Measurements from ENCODE around the gene ESR2.
"Not testable (repeated sequence)": the region's sequence is repeated elsewhere in the genome, so short reads cannot be mapped to it uniquely, and the experiment has no call there.

The ESR2 gene

DNA sequence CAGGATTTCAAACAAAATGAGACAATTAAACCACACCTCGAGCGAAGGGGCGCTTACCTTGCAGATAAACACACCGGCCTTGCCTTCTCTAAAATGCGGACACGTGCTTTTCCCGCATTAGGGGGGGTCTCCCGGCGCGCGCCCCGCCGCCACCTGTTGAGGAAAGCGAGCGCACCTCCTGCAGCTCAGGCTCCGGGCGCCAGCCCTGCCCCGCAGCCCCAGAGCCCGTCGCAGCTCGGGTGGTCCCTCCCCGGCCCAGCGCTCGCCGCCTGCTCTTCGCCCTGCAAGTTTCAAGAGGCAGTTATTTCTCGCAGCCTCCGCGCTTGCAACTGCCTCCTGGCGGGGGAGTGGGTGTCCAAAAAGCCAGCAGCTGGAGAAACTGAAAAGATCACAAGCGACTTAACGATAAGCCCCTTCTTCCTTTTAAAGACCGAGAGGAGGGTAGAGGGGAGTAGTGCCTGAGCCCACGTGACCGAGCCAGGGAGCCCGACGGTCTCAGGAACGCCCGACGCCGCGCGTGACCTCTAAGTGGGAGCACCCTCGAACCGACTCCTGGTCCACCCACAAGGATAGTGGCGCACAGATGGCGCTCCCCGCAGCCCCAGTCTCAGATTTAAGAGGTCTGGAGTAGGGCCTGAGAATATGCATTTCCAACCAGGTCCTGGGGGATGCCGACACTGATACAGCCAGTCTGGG is at the start of gene ESR2:
TSS of gene ESR2 (minus strand) at position 396 of the 696 bp plus-strand sequence. CDS start 11,386 bp downstream, outside the sequence.
- DNase-seq (ENCODE audit: low spot score), result peak; percentile 75

DNA sequence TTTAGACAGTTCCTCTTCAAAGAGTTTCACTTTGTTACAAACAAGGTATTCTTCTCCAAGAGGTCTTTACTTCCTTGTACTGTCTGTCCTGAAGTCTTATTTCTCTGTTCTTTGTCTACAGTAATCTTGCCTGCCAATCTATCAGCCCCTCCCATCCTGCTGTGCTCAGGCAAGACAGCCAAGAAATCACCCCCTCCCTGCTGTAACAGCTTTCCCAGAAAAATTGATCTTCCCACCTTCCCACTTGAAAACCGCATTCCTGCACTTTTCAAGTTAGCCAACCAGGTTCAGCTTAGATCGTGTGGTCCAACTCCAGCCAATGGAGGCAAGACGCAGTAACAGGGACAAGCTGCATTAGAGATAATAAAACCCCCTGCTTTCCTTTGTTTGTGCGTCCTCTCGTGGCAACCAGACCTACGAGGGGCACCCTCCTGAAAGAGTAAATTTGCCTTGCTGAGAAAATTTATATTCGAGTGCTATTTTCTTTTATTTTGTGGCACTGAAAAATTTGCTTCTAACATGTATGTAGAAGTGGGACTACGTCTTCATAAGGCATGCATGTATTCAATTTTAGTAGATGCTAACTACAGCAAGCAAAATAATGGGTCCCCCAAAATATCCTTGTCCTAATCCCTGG is 46.5 kb upstream of the ESR2 start:
- DNase-seq (ENCODE audit: low spot score), result no peak

DNA sequence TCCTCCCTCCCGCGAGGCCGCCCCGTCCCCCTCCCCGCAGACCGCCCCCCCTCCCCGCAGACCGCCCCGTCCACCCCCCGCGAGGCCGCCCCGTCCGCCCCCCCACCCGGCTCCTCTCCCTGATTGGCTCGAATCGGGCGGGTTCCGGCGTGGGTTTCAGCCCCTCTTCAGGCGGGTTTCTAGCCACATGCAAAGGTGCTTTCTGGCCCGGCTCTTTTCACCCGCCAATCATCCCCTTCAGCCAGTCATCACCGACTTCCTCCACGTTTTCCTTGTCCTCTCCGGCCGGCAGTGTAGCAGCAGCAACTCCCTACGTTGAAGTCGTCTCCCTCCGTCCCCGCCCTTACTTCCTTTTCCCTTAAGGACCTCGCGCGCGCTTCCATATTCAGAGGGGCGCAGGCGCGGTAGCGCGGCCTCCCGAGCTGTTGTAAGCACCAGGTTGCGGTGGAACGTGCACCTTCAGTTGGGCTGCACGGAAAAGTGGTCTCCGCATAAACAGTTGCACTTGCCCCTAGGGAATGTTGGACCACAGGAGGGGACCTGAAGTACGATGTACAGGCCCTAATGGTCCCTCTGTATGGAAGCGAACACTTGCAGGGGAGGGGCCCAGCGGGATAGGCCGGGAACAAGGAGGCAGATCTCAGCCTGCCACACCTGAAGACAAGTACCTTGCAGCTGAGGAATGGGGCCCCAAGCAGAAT is 44.6 kb upstream of the ESR2 start:
- DNase-seq (ENCODE audit: low spot score), result peak; percentile 97

DNA sequence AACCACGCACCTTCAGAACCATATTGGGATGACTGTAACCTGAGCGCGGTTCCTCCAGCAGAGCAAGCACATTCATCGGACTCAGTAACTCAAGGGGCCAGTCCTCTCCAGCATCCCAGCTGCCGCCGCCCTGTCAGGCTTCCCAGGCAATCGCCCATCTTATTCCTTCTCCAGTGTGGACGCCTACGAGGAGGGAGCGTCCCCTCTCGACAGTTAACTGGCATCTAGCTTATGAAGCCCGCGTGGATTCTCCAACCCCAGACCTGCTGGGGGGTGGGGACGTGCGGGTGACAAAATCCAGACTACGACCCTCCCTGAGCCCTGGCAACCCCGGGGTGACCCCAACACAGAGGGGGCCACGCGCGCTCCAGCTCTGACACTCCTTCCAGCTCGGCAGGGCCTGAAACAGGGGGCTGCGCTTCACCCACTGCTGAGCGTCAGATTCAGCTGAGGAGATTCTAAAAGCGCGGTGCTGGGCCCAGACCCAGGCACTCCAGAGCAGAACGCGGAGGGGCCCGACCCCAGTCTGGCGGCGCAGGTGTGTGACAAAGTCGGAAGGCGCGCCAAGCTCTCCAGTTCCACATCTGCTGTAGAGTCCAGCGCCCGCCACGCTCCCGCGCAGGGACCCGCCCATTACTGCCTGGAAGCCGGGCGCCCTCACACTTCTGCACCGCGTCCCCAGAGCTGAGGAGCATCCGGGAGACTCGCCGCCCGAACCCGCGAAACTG is 43.9 kb upstream of the ESR2 start:
- peak; percentile 71 for DNase-seq (ENCODE audit: low spot score)

DNA sequence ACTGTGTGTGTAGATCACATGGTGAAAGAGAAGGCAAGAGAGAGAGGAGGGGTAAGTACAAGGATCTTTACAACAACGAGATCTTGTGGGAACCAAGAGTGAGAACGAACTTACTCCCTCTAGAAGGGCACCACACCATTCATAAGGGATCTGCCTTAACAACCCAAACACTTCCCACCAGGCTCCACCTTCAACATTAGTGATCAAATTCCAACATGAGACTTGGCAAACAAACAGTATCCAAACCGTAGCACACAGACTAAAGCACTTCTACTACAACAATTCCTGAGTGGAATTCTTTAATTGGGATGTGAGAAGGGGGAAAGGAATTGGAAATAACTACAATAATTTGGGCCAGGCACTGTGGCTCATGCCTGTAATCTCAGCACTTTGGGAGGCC is 35.0 kb upstream of the ESR2 start:
- DNase-seq (ENCODE audit: low spot score), result no peak

DNA sequence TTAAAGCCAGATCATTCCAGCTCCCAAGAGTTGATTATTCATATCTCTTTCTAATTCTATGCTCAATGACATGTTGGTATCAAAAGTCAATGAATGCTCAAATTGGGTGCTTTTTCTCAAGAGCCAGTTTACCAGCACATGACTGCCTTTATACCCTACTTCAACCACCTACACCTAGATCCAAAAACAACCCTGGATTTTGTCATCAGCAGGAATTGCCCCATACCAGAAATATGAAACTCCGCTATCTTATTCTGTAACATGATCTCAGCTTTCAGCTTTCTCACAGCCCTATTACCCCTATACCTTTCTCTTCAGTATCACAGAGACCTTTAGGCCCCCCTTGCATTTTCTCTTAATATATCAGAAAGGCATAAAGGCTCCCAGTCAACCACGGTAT is 32.3 kb upstream of the ESR2 start:
- DNase-seq (ENCODE audit: low spot score), result no peak

DNA sequence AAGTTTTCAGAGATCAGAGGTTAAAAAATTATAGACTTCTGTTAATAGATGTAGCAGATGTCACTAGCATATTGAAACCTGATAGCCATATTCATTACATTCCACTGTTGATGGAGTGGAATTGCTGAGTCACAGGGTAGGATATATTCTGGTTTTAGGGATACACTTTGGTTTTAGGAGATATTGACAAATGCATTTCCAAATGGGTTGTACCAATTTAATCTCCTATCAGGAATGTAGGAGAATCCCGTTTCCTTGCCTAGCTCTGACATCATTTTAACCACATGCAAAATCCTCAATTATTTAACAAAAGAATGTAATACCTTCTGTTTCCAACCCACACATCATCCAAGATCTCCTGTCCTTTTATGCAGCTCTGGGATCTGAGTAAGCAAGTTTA is 30.7 kb upstream of the ESR2 start:
- no peak for DNase-seq (ENCODE audit: low spot score)

DNA sequence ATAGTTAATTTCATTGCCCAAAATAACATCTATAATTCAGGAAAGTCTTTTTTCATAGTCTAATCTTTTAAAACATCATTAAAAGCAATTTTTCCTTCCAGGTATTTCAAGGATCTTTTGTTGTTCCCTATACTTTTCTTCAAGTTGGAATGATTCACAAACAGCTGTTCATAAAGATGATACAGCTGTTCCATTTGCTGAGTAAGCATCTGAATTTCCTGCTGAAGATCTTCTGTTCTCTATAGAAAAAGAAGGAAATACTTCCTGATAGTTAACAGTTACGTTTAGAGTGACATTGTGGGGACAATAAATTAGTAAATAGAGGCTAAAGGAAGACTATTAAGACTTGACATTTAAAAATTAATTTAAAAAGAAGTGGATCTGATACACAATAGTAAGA is 30.3 kb upstream of the ESR2 start:
- DNase-seq (ENCODE audit: low spot score), result no peak

DNA sequence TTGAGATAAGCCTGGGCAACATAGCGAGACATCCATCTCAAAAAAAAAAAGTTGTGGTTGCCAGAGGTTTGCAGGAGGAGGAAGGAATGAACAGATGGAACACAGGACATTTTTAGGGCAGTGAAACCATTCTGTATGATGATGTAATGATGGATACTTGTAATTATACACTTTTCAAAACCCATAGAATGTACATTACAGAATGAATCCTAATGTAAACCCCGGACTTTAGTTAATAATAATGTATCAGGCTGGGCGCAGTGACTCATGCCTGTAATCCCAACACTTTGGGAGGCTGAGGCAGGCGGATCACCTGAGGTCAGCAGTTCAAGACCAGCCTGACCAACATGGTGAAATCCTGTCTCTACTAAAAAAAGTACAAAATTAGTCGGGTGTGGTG is 26.2 kb upstream of the ESR2 start:
- DNase-seq (ENCODE audit: low spot score), result not testable (repeated sequence)

DNA sequence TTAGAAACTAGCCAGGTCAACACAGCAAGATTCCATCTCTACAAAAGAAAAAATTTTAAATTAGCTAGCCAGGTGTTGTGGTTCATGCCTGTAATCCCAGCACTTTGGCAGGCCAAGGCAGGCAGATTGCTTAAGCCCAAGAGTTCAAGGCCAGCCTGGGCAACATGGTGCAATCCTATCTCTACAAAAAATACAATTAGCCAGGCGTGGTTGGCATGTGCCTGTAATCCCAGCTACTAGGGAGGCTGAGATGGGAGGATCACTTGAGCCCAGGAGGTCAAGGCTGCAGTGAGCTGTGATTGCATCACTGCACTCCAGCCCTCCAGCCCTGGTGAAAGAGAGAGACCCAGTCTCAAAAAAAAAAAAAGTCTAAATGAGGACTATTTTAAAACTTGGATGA is 24.5 kb upstream of the ESR2 start:
- not testable (repeated sequence) for DNase-seq (ENCODE audit: low spot score)

DNA sequence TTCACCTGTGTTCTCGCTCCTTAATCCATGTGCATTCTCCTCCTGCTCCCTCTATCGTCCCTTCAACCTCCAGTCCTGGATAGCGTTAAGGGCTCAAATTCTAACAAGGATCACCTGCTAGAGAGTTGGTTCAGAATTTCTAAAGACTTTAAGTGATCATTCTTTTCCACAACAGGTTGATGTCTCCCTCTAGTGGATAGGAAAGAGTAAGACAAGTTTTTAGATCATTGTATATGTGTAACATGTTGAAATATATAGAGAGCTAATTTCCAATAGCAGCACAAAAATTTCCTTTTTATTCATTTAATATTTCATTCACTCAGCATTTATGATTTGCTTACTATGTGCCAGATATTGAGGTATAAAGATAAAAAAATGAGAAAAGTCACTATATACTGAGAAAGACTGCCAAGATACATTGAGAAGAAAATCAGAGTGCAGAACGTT is 9.3 kb upstream of the ESR2 start:
- peak; percentile 49 for DNase-seq (ENCODE audit: low spot score)

DNA sequence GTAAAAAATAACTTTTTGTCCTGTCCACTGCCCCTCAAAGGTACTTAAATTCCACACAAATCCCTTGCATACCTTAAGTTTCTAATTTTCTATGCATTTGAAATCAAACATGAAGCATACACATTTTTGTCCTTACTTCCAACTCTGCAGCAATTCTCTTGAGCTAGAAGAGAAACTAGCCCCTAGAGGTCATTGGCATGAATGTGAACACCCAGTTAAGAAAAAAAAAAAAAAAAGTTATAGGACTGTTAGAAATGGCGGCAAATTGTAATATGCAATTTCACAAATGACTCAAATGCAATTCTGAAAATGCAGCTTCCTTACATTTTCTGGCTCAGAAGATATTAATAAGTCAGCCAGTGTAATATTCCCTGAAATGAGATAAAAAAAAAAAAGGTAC is 4.6 kb upstream of the ESR2 start:
- no peak for DNase-seq (ENCODE audit: low spot score)

DNA sequence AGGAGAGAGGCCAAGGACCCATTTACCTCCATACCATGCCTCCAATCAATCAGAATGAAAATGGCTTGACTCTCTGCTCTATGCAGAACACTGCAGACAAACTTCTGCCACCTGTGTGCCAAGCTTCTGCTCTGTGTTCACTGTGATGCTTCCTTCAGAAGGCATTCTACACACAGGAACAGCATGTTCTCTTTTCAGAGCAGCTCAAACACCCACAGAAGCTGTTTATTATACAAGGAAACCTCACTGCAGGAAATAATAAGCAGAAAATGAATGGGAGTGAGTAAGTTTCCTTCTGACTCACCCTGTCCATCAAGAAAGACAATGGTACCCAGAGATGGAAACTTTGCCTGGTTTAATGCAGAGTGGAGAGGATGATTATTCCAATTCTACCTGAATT is 2.4 kb upstream of the ESR2 start:
- DNase-seq (ENCODE audit: low spot score), result no peak

DNA sequence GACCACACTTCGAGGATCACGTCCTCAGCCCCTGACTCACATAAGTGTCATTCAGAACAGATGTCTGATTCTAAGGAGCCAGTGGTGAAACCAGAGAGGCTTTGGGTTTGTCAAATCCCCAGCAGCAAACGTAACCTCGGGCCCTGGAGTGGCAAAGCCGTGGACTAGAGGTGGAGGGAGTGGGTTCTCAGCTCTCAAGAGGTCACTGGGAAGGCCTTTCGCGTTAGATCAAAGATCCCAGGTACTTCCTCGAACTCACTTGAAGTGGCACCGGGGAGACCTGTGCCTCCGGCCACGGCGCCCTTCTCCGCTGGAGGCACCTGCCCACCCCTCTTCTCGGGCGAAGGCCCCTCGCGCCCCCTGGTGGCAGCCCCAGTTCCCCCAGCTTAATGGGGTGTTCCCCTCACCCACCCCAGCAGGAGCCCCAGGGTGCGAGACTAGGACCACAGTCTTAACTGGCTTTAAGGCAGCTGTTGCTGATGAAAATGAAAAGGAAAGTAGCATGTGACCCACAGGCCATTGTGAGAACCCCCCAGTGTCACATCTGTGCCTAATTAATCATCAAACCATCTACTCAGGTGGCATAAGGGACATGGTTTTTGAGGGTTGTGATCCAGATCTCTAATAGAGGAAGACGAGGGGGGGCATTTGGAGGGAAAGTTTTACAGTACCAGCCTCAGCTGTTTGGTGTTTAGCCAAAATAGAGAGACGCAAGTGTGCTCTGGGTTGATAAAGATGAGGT is 672 bp upstream of the ESR2 start:
- DNase-seq (ENCODE audit: low spot score), result peak; percentile 91

DNA sequence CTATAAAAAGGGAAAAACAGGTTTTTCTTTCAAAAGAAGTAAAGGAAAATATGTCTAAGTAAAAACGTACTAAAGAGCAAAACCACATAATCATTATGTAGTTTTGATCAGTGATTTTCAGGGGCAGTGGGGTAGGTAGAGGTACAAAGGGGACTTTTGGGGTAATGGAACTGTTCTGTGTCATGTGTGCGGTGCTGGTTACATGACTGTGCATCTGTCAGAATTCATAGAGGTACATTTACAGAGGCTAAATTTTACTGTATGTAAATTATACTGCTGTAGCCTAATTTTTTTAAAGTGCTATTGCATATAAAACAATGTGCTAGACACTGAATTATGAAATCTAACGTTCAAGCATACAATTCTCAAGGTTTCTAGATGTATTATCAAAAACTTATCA is 2.0 kb downstream of the ESR2 start:
- no peak for DNase-seq (ENCODE audit: low spot score)

DNA sequence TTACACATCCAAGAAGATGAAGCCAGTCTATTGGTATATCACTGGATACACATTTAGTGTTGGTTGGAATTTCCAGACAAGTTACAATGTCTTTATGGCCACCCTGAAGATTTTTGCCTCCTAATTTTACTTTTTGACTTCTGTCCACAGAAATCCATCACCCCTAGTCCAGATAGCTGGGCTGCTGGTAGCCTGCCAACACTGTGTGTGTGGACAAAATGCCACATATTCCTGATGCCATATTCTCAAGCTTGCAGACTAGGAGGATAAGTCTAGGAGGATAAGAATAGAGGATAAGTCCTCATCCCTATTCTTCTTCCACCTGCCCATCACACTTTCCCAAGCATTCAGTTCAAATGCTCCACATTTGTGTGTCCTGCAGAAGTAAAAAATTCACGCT is 4.6 kb downstream of the ESR2 start:
- no peak for DNase-seq (ENCODE audit: low spot score)

DNA sequence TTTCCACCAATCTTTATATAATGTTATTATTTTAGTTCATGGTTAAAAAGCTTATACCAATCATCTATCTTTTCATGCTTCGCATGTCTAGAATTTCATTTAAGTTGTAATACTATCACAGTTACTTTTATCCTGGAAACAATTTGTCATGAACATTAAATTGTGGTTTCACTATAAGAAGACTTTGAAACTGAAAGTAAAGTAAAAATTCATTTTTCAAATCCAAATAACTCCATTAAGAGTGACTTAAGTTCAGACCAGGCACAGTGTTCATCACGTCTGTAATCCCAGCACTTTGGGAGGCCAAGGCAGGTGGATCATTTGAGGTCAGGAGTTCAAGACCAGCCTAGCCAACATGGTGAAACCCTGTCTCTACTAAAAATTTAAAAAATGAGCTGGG is 12.4 kb downstream of the ESR2 start:
- DNase-seq (ENCODE audit: low spot score), result no peak

DNA sequence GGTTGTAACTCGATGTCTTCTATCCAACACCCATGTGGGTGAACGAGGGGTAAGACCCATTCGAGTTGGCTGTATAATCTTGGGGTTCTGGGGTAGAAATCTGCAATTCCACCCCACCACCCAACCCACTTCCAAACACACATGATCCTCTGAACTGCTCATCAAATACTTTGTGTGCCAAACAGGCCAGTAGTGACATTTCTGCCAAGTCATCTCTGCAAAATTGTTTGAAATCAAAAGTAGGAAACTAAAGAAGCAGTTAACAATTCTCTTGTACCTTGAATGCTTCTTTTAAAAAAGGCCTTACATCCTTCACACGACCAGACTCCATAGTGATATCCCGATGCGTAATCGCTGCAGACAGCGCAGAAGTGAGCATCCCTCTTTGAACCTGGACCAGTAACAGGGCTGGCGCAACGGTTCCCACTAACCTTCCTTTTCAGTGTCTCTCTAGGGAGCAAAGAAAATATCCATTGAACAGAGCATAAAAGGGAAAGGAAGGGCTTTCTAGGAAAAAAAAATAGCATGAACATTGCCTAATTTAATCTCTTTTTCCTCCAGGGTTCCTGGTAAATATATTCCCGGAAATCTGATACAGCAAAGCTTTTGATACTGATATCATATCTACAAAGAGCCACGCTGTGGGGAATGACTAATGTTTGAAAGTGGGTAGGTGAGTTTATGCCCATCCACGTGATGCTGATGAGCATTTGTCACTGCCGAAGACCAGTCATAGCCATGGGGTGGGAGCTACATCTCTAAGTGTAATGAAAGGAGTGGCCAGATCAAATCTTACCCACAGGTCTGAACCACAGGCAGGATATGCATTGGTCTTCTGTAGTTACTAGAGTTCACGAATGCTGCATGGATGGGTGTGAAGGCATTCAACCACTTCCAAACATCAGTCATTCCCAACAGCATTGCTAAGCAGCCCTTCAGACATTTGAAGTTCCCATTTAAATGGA is 14.2 kb downstream of the ESR2 start:
- DNase-seq (ENCODE audit: low spot score), result no peak

DNA sequence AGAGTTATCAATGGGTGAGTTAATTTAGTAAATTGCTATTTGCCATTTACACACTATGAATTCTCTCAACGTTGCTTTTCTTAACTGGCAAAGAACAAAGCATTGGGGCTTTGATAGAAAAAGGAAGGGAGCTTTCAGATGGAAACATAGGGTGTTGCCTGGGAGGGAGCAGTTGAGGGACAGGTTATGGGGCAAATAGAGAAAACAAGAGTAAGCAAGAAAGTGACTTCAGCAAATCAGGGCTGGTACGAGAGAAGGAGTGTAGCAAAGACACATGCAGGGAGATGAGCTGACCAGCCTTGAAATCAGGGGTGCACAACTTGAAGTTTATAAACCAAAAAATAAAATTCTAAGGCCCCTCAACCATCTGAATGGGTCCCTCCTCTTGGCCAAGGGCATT is 15.7 kb downstream of the ESR2 start:
- DNase-seq (ENCODE audit: low spot score), result no peak

DNA sequence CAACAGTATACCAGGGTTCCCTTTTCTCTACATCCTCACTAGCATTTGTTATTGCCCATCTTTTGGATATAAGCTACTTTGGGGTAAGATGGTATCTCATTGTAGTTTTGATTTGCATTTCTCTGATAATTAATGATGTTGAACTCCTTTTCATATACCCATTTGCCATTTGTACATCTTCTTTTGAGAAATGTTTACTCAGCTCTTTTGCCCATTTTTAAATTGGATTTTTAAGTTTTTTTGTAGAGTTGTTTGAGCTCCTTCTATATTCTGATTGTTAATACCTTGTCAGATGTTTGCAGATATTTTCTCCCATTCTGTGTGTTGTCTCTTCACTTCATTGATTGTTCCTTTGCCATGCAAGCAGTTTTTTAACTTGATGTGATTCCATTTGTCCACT is 22.2 kb downstream of the ESR2 start:
- DNase-seq (ENCODE audit: low spot score), result no peak

DNA sequence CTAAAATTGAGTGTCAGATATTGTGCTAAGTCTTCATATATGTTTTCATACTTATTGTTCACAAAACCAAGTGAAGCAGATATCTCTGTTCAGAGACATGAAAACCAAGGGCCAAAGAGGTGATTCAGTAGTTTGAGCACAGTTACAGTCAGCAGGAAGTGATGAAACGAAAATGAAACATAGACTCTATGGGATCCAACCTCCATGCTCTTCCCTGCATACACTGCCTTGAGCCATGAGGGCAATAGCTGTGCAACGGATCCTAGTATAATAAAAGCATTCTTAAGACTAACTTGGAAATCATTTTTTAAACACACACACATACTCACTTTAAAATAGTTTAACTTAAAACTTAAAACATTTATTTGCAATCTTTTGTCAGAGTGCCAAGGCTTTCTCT is 27.9 kb downstream of the ESR2 start:
- DNase-seq (ENCODE audit: low spot score), result no peak

All from D341Med (cell line).